Peyer's patch (tissue), 4 donors: ENCODE data around the gene VPS52.

ENCODE experiments used
- CTCF ChIP-seq, 6 experiments: fragments of 450-650 bp in 4 of 6; fragments of 200-600 bp in 2 of 6; sonication (generic) in 1 of 6; IDR thresholded peaks; one replicate each; pipeline ENCODE4 v1.5.1; 2017 to 2019; ENCODE audit warnings: antibody characterized with exemption in 6 of 6, mild to moderate bottlenecking in 3 of 6, moderate library complexity in 1 of 6
- POLR2A ChIP-seq, 2 donors: fragments of 450-650 bp; IDR thresholded peaks; one replicate each; pipeline ENCODE4 v1.5.1; 2017; ENCODE audit warnings: antibody characterized with exemption in 2 of 2, mild to moderate bottlenecking in 2 of 2, moderate library complexity in 2 of 2

GRCh38 chr6:33278810-33279209, 7.1 kb upstream of the VPS52 start:
- TF ChIP-seq CTCF (IDR thresholded peaks at IDR 0.05) (no peak), POLR2A (IDR thresholded peaks at IDR 0.05) (no peak)
